CD4-positive, alpha-beta T cell (primary cell): ENCODE data around the gene MACC1. TPM values are rescaled to one million over a fixed set of nuclear protein-coding genes. Genes with fewer than 3 reads are reported as not detected.

Experiments
- ATAC-seq: fragments of 200-7000 bp; cut with Tn5 transposase; one replicate; pipeline ENCODE4 v1.10.0; 2022; ENCODE audit warnings: mild to moderate bottlenecking; ENCODE audit not compliant: poor library complexity
- CTCF ChIA-PET: fragments of 350-600 bp; sonication (Branson Sonifier 250); formaldehyde crosslinking; loops from one replicate; lab custom pipeline; 2021; ENCODE audit warnings: antibody characterized with exemption, inconsistent platforms; lab: Charles Lee
- POLR2A ChIA-PET: fragments of 350-600 bp; sonication (Branson Sonifier 250); formaldehyde crosslinking; loops from one replicate; lab custom pipeline; 2021; ENCODE audit warnings: antibody characterized with exemption, inconsistent platforms; lab: Charles Lee
- DNase-seq, 14 experiments: peaks; one replicate each; pipeline ENCODE4 v3.0.0-alpha.2; 2013 to 2020; ENCODE audit warnings: mixed read lengths in 2 of 14
- H3K27ac ChIP-seq, 2 donors: one replicate each; pipeline versions ENCODE4 v1.5.1 to v1.7.0; 2013; ENCODE audit warnings: low read length in 2 of 2, low read depth in 1 of 2, mild to moderate bottlenecking in 1 of 2
- H3K27me3 ChIP-seq, 2 experiments: 1 replicate in 1 of 2; 2 replicates in 1 of 2; pipeline versions ENCODE4 v1.6.1 to v1.7.0; 2013; ENCODE audit warnings: low read length in 2 of 2, control low read depth in 1 of 2, mild to moderate bottlenecking in 1 of 2, moderate library complexity in 1 of 2; ENCODE audit not compliant: insufficient read depth in 2 of 2, control insufficient read depth in 1 of 2
- H3K36me3 ChIP-seq: one replicate; pipeline ENCODE4 v1.6.1; 2013; ENCODE audit warnings: low read length, control low read depth; ENCODE audit not compliant: insufficient read depth
- H3K4me1 ChIP-seq: one replicate; pipeline ENCODE4 v1.6.1; 2013; ENCODE audit warnings: low read length, control low read depth; ENCODE audit not compliant: insufficient read depth
- H3K4me3 ChIP-seq: one replicate; pipeline ENCODE4 v1.5.1; 2013; ENCODE audit warnings: mild to moderate bottlenecking, low read length, moderate library complexity
- H3K9me3 ChIP-seq, 2 experiments: 1 replicate in 1 of 2; 2 replicates in 1 of 2; pipeline versions ENCODE4 v1.6.1 to v1.7.0; 2013; ENCODE audit warnings: low read length in 2 of 2, mild to moderate bottlenecking in 2 of 2, control low read depth in 1 of 2, moderate library complexity in 1 of 2; ENCODE audit not compliant: control insufficient read depth in 1 of 2, insufficient read depth in 1 of 2
- H3K27ac Mint-ChIP-seq: one replicate; pipeline ENCODE4 v1.8.0; 2020; ENCODE audit warnings: mixed read lengths
- H3K27me3 Mint-ChIP-seq: one replicate; pipeline ENCODE4 v1.8.0; 2021; ENCODE audit warnings: mixed read lengths
- H3K36me3 Mint-ChIP-seq: one replicate; pipeline ENCODE4 v1.8.0; 2021; ENCODE audit warnings: low read depth, mixed read lengths
- H3K4me1 Mint-ChIP-seq: one replicate; pipeline ENCODE4 v1.8.0; 2021; ENCODE audit warnings: low read depth, mixed read lengths
- H3K4me3 Mint-ChIP-seq: one replicate; pipeline ENCODE4 v1.8.0; 2020; ENCODE audit warnings: mild to moderate bottlenecking, mixed read lengths
- H3K9me3 Mint-ChIP-seq: one replicate; pipeline ENCODE4 v1.8.0; 2020; ENCODE audit warnings: mixed read lengths
- CTCF ChIP-seq: fragments of 200-600 bp; IDR thresholded peaks from one replicate; pipeline ENCODE4 v1.8.0; 2022; ENCODE audit warnings: antibody characterized with exemption, mild to moderate bottlenecking
- intact Hi-C, 2 experiments: fragments of 100-400 bp; cut with DNase I in 1 of 2; cut with micrococcal nuclease in 1 of 2; formaldehyde crosslinking; loops; one replicate each; pipeline versions ENCODE4 v1.15.1 to v1.9.0; 2023 to 2025; cut with DNase I, micrococcal nuclease
- total RNA-seq, 174 experiments: library from RNA in 2 of 174; stranded (reverse) in 2 of 174; gene quantifications; one replicate each; pipeline ENCODE4 v1.2.3 and lab custom pipeline; 2021 to 2026

Gene MACC1
- total RNA-seq, 2 experiments from 2014 or later = 0.05 to 0.14 TPM

- no peak overlapping the region for H3K4me3 Mint-ChIP-seq
- ATAC-seq = no peak
- peaks cover 14% of the 10 kb centered on the region for H3K4me1 Mint-ChIP-seq
- no peak overlapping the region for H3K27ac ChIP-seq
- POLR2A ChIA-PET = no interaction called here
- H3K27ac Mint-ChIP-seq = no peak overlapping the region
- CTCF ChIA-PET = no interaction called here
- H3K27me3 Mint-ChIP-seq = no peaks in the 10 kb centered on the region
- no peak for TF ChIP-seq CTCF
- no peaks in the 10 kb centered on the region for H3K27me3 ChIP-seq
- H3K9me3 Mint-ChIP-seq = no peaks in the 10 kb centered on the region
- no peaks in the 10 kb centered on the region for H3K36me3 ChIP-seq
- H3K36me3 Mint-ChIP-seq = no peaks in the 10 kb centered on the region
- intact Hi-C loops = no loop called here
- H3K9me3 ChIP-seq = no peaks in the 10 kb centered on the region
- no peak overlapping the region for H3K4me3 ChIP-seq
- no peaks in the 10 kb centered on the region for H3K4me1 ChIP-seq
- peak in 3 of 14 experiments; percentile 30 to 79 (median 66) for DNase-seq
These were observed 2.5 kb upstream of the MACC1 start for GRCh38 chr7:20219446-20220292.

GRCh38 chr7:20219062-20219445 is 1.9 kb upstream of the MACC1 start:
- no peak overlapping the region for H3K4me3 Mint-ChIP-seq
- H3K4me1 Mint-ChIP-seq = peaks cover 14% of the 10 kb centered on the region
- no peaks in the 10 kb centered on the region for H3K27me3 Mint-ChIP-seq
- H3K9me3 Mint-ChIP-seq = no peaks in the 10 kb centered on the region
- DNase-seq (no peak), ATAC-seq (no peak)
- Histone ChIP-seq H3K4me3 (no peak overlapping the region), H3K36me3 (no peaks in the 10 kb centered on the region), H3K4me1 (no peaks in the 10 kb centered on the region), H3K9me3 (no peaks in the 10 kb centered on the region), H3K27ac (no peak overlapping the region), H3K27me3 (no peaks in the 10 kb centered on the region)
- TF ChIP-seq CTCF = no peak
- CTCF ChIA-PET = no interaction called here
- POLR2A ChIA-PET = no interaction called here
- no peak overlapping the region for H3K27ac Mint-ChIP-seq
- H3K36me3 Mint-ChIP-seq = no peaks in the 10 kb centered on the region
- intact Hi-C loops = no loop called here

GRCh38 chr7:20218279-20218678 is 1.1 kb upstream of the MACC1 start:
- ChIA-PET CTCF (no interaction called here), POLR2A (no interaction called here)
- Mint-ChIP-seq H3K4me1 (peaks cover 14% of the 10 kb centered on the region), H3K27me3 (no peaks in the 10 kb centered on the region), H3K9me3 (no peaks in the 10 kb centered on the region), H3K36me3 (no peaks in the 10 kb centered on the region), H3K4me3 (no peak overlapping the region), H3K27ac (no peak overlapping the region)
- no peaks in the 10 kb centered on the region for H3K9me3 ChIP-seq
- intact Hi-C loops = no loop called here
- ATAC-seq (no peak), DNase-seq (peak in 1 of 14 experiments; percentile 18)
- no peaks in the 10 kb centered on the region for H3K4me1 ChIP-seq
- H3K4me3 ChIP-seq = no peak overlapping the region
- no peaks in the 10 kb centered on the region for H3K36me3 ChIP-seq
- no peaks in the 10 kb centered on the region for H3K27me3 ChIP-seq
- no peak for TF ChIP-seq CTCF
- no peak overlapping the region for H3K27ac ChIP-seq
